K562 (cell line): ENCODE results near the gene LTBP1. TPM values are rescaled to one million over a fixed set of nuclear protein-coding genes. Genes with fewer than 3 reads are reported as not detected.

Experiments
- FUS ChIP-seq: fragments of 200-400 bp; formaldehyde crosslinking; optimal IDR thresholded peaks from 2 replicates; pipeline ENCODE3; 2017; ENCODE audit warnings: low read depth, low read length
- PHF20 ChIP-seq: fragments of 450-650 bp; IDR thresholded peaks from 2 replicates; pipeline ENCODE4 v1.6.1; 2018; ENCODE audit not compliant: partially characterized antibody
- POLR2A ChIP-seq: fragments of 450-650 bp; conservative IDR thresholded peaks from 2 replicates; pipeline ENCODE4 v1.6.1; 2016
- polyA plus RNA-seq, 8 experiments: library from polyadenylated mRNA; depleted of rRNA in 4 of 8; stranded (reverse) in 5 of 8; unstranded in 3 of 8; fragments of >200 nt; fragmentation: Nextera tagmentation in 2 of 8; fragmentation: Illumina TruSeq in 1 of 8; extraction: Ambion mirVana in 2 of 8; extraction: Trizol in 1 of 8; gene quantifications; 2 replicates each; pipeline versions ENCODE4 v1.2.1 to v1.2.3, GENCODE V29; 2011 to 2014; ENCODE audit warnings: inconsistent platforms in 1 of 8, missing spikeins in 1 of 8
- total RNA-seq, 7 experiments: library from RNA; depleted of rRNA in 6 of 7; stranded (reverse); fragments of >200 nt in 6 of 7; fragmentation: Illumina TruSeq in 2 of 7; extraction: Trizol in 2 of 7; gene quantifications; 2 replicates each; pipeline versions ENCODE4 v1.2.1 to v1.2.3, GENCODE V29; 2011 to 2021; ENCODE audit warnings: low replicate concordance in 1 of 7
- TF ChIP-seq, protein P1 (sequence below): fragments of 250-450 bp; sonication (Bioruptor Pico); IDR thresholded peaks from 2 replicates; pipeline ENCODE4 v1.5.0; 2020; ENCODE audit warnings: mild to moderate bottlenecking
- TF ChIP-seq, protein P2 (sequence below): fragments of 450-650 bp; IDR thresholded peaks from 2 replicates; pipeline ENCODE4 v1.6.1; 2016; ENCODE audit warnings: mild to moderate bottlenecking
- TF ChIP-seq, protein P3 (sequence below): fragments of 450-650 bp; IDR thresholded peaks from 2 replicates; pipeline ENCODE4 v1.6.1; 2016; ENCODE audit warnings: borderline replicate concordance

Gene LTBP1
- total and polyA plus RNA-seq, 9 of the 15 experiments (the other 6 are each of a cell fraction or from before 2014, with no cell fraction given), result 3.6 to 16.4 (median 8.5) TPM

DNA sequence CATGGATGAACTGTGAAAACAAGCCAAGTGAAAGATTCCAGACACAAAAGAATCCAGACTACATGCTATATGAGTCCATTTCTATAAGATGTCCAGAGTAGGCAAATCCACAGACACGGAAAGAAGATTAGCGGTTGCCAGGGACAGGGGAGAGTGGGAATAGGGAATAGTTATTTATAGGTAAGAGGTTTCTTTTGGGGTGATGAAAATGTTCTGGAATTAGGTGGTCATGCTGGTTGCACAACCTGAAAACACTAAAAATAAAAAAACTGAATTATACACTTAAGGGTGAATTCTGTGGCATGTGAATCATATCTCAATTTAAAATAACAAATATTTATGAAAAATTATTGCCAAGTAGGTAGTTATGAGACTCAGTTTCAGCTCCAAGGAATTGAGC, 168.4 kb downstream of the LTBP1 start (continued):
- TF ChIP-seq, protein P1, sequence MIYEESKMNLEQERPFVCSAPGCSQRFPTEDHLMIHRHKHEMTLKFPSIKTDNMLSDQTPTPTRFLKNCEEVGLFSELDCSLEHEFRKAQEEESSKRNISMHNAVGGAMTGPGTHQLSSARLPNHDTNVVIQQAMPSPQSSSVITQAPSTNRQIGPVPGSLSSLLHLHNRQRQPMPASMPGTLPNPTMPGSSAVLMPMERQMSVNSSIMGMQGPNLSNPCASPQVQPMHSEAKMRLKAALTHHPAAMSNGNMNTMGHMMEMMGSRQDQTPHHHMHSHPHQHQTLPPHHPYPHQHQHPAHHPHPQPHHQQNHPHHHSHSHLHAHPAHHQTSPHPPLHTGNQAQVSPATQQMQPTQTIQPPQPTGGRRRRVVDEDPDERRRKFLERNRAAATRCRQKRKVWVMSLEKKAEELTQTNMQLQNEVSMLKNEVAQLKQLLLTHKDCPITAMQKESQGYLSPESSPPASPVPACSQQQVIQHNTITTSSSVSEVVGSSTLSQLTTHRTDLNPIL (CRISPR knock-in tag), result no peak
- TF ChIP-seq, protein P2, sequence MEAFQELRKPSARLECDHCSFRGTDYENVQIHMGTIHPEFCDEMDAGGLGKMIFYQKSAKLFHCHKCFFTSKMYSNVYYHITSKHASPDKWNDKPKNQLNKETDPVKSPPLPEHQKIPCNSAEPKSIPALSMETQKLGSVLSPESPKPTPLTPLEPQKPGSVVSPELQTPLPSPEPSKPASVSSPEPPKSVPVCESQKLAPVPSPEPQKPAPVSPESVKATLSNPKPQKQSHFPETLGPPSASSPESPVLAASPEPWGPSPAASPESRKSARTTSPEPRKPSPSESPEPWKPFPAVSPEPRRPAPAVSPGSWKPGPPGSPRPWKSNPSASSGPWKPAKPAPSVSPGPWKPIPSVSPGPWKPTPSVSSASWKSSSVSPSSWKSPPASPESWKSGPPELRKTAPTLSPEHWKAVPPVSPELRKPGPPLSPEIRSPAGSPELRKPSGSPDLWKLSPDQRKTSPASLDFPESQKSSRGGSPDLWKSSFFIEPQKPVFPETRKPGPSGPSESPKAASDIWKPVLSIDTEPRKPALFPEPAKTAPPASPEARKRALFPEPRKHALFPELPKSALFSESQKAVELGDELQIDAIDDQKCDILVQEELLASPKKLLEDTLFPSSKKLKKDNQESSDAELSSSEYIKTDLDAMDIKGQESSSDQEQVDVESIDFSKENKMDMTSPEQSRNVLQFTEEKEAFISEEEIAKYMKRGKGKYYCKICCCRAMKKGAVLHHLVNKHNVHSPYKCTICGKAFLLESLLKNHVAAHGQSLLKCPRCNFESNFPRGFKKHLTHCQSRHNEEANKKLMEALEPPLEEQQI, result no peak
- TF ChIP-seq PHF20 (no peak), FUS (no peak), POLR2A (no peak)
- TF ChIP-seq, protein P3, sequence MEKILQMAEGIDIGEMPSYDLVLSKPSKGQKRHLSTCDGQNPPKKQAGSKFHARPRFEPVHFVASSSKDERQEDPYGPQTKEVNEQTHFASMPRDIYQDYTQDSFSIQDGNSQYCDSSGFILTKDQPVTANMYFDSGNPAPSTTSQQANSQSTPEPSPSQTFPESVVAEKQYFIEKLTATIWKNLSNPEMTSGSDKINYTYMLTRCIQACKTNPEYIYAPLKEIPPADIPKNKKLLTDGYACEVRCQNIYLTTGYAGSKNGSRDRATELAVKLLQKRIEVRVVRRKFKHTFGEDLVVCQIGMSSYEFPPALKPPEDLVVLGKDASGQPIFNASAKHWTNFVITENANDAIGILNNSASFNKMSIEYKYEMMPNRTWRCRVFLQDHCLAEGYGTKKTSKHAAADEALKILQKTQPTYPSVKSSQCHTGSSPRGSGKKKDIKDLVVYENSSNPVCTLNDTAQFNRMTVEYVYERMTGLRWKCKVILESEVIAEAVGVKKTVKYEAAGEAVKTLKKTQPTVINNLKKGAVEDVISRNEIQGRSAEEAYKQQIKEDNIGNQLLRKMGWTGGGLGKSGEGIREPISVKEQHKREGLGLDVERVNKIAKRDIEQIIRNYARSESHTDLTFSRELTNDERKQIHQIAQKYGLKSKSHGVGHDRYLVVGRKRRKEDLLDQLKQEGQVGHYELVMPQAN, result no peak
